Ovary (tissue), 9 donors: ENCODE measurements around the gene SESN1. TPM values are rescaled to one million over a fixed set of nuclear protein-coding genes. Genes with fewer than 3 reads are reported as not detected.

Experiments used
- DNase-seq, 5 donors: peaks; one replicate each; pipeline ENCODE4 v3.0.0-alpha.2; 2019 to 2020
- H3K27ac ChIP-seq, 2 donors: fragments of 200-600 bp; one replicate each; pipeline versions ENCODE4 v1.5.1 to v1.8.0; 2019 to 2022
- H3K27me3 ChIP-seq: fragments of 200-600 bp; one replicate; pipeline ENCODE4 v1.8.0; 2022
- H3K36me3 ChIP-seq: fragments of 200-600 bp; sonication (generic); one replicate; pipeline ENCODE4 v1.5.1; 2019
- H3K4me1 ChIP-seq: one replicate; pipeline ENCODE4 v1.8.1; 2013; ENCODE audit warnings: mild to moderate bottlenecking, moderate library complexity; ENCODE audit not compliant: insufficient read depth
- H3K4me3 ChIP-seq: fragments of 200-600 bp; sonication (generic); one replicate; pipeline ENCODE4 v1.5.1; 2017
- H3K9me3 ChIP-seq, 2 donors: fragments of 200-600 bp in 1 of 2; sonication (generic) in 1 of 2; one replicate each; pipeline versions ENCODE4 v1.5.1 to v1.8.1; 2013 to 2019; ENCODE audit warnings: mild to moderate bottlenecking in 1 of 2, moderate library complexity in 1 of 2
- CTCF ChIP-seq, 3 donors: fragments of 450-650 bp in 2 of 3; fragments of 200-600 bp in 1 of 3; IDR thresholded peaks; one replicate each; pipeline versions ENCODE4 v1.5.1 to v1.8.0; 2016 to 2022; ENCODE audit warnings: antibody characterized with exemption in 3 of 3, mild to moderate bottlenecking in 1 of 3
- EP300 ChIP-seq: sonication (generic); formaldehyde crosslinking; IDR thresholded peaks from one replicate; pipeline ENCODE4 v1.6.1; 2017; ENCODE audit warnings: antibody characterized with exemption
- POLR2A ChIP-seq: fragments of 450-650 bp; IDR thresholded peaks from one replicate; pipeline ENCODE4 v1.6.1; 2017; ENCODE audit warnings: antibody characterized with exemption, mild to moderate bottlenecking, moderate library complexity
- WGBS, 3 donors: extraction: QIAGEN DNeasy Blood & Tissue Kit in 1 of 3; methylation state at CpG; one replicate each; pipeline versions ENCODE4 v1.1.5 to v1.1.7; 2013 to 2017; 5-methylcytosine and 5-hydroxymethylcytosine counted together
- intact Hi-C, 4 donors: fragments of 100-400 bp; cut with DNase I; formaldehyde crosslinking; loops; one replicate each; pipeline versions ENCODE4 v1.11.0 to v1.15.1; 2022 to 2023
- polyA plus RNA-seq, 2 donors: library from polyadenylated mRNA; stranded (reverse); fragments of 200-250 nt in 1 of 2; fragments of 350-450 nt in 1 of 2; fragmentation: Illumina TruSeq in 1 of 2; extraction: RNeasy Lipid Tissue Mini Kit (QIAGEN cat#74804) in 1 of 2; gene quantifications; one replicate each; pipeline ENCODE4 v1.2.3, GENCODE V29; 2013 to 2014
- total RNA-seq, 7 donors: library from RNA; depleted of rRNA in 2 of 7; stranded (reverse); fragments of >200 nt in 2 of 7; fragmentation: NEBNext Ultra II Directional in 3 of 7; extraction: Animal tissue kit (Norgen Biotek cat#: 25700) in 3 of 7; gene quantifications; one replicate each; pipeline versions ENCODE4 v1.1.0 to v1.2.4, GENCODE V29; 2016 to 2023
- donor health status: DM: no; HTN: no; CAD: no; lungs with moderate emphysema.
- donor health status: DM: no; HTN: no; CAD: no.
- donor health status: Bipolar disorder and iron deficiency.
- donor health status: DM: yes; HTN: yes; CAD: no.
- donor health status: DM: no; HTN: no; CAD: no.
- donor health status: DM: yes; HTN: yes; CAD: no.

The SESN1 gene
- total and polyA plus RNA-seq, 9 donors = 36.5 to 97.2 (median 65.4) TPM

DNA sequence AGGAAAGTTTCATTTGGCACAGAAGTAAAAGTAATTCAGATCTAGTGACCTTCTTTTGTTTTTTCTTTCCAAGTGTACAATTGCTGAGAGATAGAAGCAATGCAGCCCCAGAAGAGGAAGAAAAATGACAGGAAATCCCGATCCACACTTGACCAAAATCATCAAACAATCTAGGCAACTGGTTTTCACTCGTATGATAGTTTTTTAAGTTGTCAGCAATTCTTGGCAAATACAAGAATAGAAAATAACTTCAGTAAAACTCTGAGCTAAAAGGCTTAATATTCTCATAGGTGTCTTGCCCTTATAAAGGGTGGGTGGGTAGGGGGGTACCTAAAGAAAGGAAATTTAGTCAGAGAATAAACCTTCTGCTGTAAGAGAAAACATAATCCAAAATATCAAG, 36.0 kb downstream of the SESN1 start:
- no peaks in the 10 kb centered on the region for H3K27me3 ChIP-seq
- DNase-seq = no peak
- no peaks in the 10 kb centered on the region for H3K36me3 ChIP-seq
- intact Hi-C loops = loop anchor here in 1 of 4 donors (10.0 kb wide), 1 partner anchor 54 kb away; no protein-coding TSS in a partner anchor
- no peaks in the 10 kb centered on the region for H3K9me3 ChIP-seq
- no peak overlapping the region for H3K27ac ChIP-seq
- TF ChIP-seq POLR2A = no peak
- no peak for TF ChIP-seq CTCF (IDR thresholded peaks at IDR 0.05)
- no peak for TF ChIP-seq EP300
- H3K4me1 ChIP-seq = peaks cover 2% of the 10 kb centered on the region
- 41 to 54% (median 44%) methylated on average over 2 of the region's 2 CpGs for WGBS, 3 donors
- no peak overlapping the region for H3K4me3 ChIP-seq

DNA sequence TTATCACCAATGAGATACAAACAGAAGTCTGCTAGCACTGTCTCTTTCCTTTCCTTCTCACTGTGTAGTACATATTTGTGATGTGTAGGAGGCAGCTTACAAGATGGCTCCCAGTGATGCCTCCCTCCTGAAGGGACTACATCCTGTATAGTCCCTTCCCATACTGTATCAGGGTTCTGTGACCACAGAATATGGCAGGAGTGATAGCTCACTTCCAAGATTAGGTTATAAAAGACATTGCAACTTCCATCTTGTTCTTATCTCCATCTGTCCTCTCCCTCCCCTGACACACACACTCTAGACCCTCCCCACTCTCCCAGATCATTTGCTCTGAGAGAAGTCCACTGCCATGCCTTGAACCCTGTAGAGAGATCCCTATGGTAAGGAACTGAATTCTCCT, 38.0 kb downstream of the SESN1 start:
- Histone ChIP-seq H3K4me3 (no peak overlapping the region), H3K9me3 (no peaks in the 10 kb centered on the region), H3K27me3 (no peaks in the 10 kb centered on the region), H3K27ac (no peak overlapping the region), H3K36me3 (no peaks in the 10 kb centered on the region), H3K4me1 (peaks cover 2% of the 10 kb centered on the region)
- no peak for TF ChIP-seq EP300
- no peak for TF ChIP-seq CTCF (IDR thresholded peaks at IDR 0.05)
- TF ChIP-seq POLR2A = no peak
- no peak for DNase-seq
- intact Hi-C loops = loop anchor here in 1 of 4 donors (10.0 kb wide), 1 partner anchor 52 kb away; no protein-coding TSS in a partner anchor

DNA sequence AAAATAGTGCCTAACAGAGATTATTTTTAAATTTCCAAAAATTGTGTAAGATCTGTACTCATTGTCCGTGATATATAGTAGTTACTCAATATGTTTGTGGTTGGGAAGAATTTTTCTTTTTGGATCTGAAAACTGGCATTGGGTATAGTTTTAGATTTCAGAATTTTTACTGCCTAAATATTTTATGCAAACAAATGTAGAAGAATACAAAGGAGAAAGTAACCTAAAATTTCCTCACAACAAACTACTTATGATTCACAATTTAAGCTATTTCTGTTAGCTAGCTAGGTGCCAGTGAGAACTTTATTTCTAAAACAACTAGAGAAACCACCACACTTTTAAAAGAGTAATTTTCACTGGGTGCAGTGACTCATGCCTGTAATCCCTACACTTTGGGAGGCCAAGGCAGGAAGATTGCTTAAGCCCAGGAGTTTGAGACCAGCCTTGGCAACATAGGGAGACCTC, 38.8 kb downstream of the SESN1 start:
- Histone ChIP-seq H3K27me3 (no peaks in the 10 kb centered on the region), H3K27ac (no peak overlapping the region), H3K36me3 (no peaks in the 10 kb centered on the region), H3K4me1 (peaks cover 2% of the 10 kb centered on the region), H3K4me3 (no peak overlapping the region), H3K9me3 (no peaks in the 10 kb centered on the region)
- DNase-seq = no peak
- intact Hi-C loops = loop anchor here in 1 of 4 donors (10.0 kb wide), 1 partner anchor 51 kb away; no protein-coding TSS in a partner anchor
- WGBS, 3 donors = 67 to 80% (median 67%) methylated on average over 1 of the region's 1 CpG
- TF ChIP-seq POLR2A (no peak), CTCF (IDR thresholded peaks at IDR 0.05) (no peak), EP300 (no peak)

DNA sequence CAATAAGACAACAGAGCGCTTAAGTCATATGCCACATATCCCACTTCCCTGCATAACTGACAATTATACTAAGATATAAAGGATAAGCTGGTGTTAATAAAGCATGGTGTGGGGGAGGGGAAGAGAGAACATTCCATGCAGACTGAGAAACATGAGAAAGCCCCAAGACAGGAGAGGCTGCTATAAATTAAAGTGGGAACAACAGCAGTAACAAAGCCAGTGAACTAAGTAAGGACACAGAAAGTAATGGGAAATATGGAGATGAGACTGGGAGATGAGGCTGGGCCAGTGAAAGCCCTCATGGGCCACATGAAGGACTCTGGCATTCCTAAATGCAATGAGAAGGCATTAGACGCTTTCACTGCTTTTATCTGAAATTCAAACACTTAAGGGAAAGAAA, 41.3 kb downstream of the SESN1 start:
- intact Hi-C loops = loop anchor here in 1 of 4 donors (10.0 kb wide), 1 partner anchor 49 kb away; no protein-coding TSS in a partner anchor
- no peaks in the 10 kb centered on the region for H3K9me3 ChIP-seq
- H3K36me3 ChIP-seq = no peaks in the 10 kb centered on the region
- H3K4me3 ChIP-seq = no peak overlapping the region
- H3K27me3 ChIP-seq = no peaks in the 10 kb centered on the region
- H3K4me1 ChIP-seq = no peaks in the 10 kb centered on the region
- WGBS, 3 donors = 89 to 92% (median 91%) methylated on average over 2 of the region's 2 CpGs
- no peak for DNase-seq
- H3K27ac ChIP-seq = no peak overlapping the region
- no peak for TF ChIP-seq CTCF (IDR thresholded peaks at IDR 0.05)
- TF ChIP-seq POLR2A = no peak
- no peak for TF ChIP-seq EP300
